ENCODE data around the gene NHLRC1. TPM values are rescaled to one million over a fixed set of nuclear protein-coding genes. Genes with fewer than 3 reads are reported as not detected.

NHLRC1 gene
- total RNA-seq, 1 donor from 2014 or later = 1.8 TPM

DNA sequence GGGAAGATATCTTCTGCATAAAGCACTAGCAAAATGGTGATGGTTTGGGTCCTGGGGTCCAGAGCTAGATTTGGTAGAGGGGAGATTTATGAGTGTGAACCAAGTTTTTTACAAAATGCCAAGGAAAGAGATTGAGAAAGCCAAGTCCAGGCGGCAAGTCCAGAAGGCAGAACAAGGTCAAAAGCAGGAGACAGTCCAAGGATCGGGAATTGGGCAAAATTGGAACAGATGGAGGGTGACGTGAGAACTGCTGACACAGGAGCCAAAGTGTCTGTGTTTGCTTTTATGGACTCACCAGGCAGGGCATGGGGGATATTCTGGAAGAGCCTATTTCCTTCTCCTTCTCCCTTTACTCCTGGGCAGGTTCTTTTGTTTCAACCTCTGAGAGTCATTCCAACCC, 4.1 kb downstream of the NHLRC1 start:
- H3K27ac Mint-ChIP-seq = no peak overlapping the region
- DNase-seq (ENCODE audit: low spot score in 2 of 2, unreplicated experiment in 2 of 2) = no peak
- no peaks in the 10 kb centered on the region for H3K36me3 Mint-ChIP-seq
- no peaks in the 10 kb centered on the region for H3K27me3 Mint-ChIP-seq (ENCODE audit: low read depth)
- H3K4me1 Mint-ChIP-seq = peaks cover 8% of the 10 kb centered on the region
- no peaks in the 10 kb centered on the region for H3K9me3 Mint-ChIP-seq
- TF ChIP-seq, protein P1, sequence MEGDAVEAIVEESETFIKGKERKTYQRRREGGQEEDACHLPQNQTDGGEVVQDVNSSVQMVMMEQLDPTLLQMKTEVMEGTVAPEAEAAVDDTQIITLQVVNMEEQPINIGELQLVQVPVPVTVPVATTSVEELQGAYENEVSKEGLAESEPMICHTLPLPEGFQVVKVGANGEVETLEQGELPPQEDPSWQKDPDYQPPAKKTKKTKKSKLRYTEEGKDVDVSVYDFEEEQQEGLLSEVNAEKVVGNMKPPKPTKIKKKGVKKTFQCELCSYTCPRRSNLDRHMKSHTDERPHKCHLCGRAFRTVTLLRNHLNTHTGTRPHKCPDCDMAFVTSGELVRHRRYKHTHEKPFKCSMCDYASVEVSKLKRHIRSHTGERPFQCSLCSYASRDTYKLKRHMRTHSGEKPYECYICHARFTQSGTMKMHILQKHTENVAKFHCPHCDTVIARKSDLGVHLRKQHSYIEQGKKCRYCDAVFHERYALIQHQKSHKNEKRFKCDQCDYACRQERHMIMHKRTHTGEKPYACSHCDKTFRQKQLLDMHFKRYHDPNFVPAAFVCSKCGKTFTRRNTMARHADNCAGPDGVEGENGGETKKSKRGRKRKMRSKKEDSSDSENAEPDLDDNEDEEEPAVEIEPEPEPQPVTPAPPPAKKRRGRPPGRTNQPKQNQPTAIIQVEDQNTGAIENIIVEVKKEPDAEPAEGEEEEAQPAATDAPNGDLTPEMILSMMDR (IDR thresholded peaks at IDR 0.05; ENCODE audit: unreplicated experiment) = no peak
- no peak overlapping the region for H3K4me3 Mint-ChIP-seq

- Mint-ChIP-seq H3K4me1 (peaks cover 1% of the 10 kb centered on the region), H3K27me3 (ENCODE audit: low read depth) (no peaks in the 10 kb centered on the region), H3K36me3 (no peaks in the 10 kb centered on the region), H3K27ac (no peak overlapping the region), H3K4me3 (no peak overlapping the region), H3K9me3 (no peaks in the 10 kb centered on the region)
- no peak for DNase-seq (ENCODE audit: low spot score in 2 of 2, unreplicated experiment in 2 of 2)
- TF ChIP-seq, protein P1 (IDR thresholded peaks at IDR 0.05; ENCODE audit: unreplicated experiment) = no peak
Measured at GRCh38 chr6:18117136-18117535, 5.3 kb downstream of the NHLRC1 start.

GRCh38 chr6:18115356-18115755, 7.1 kb downstream of the NHLRC1 start:
- TF ChIP-seq, protein P1 (IDR thresholded peaks at IDR 0.05; ENCODE audit: unreplicated experiment) = no peak
- Mint-ChIP-seq H3K4me1 (no peaks in the 10 kb centered on the region), H3K36me3 (no peaks in the 10 kb centered on the region), H3K9me3 (no peaks in the 10 kb centered on the region), H3K27ac (no peak overlapping the region), H3K27me3 (ENCODE audit: low read depth) (no peaks in the 10 kb centered on the region), H3K4me3 (no peak overlapping the region)
- no peak for DNase-seq (ENCODE audit: low spot score in 2 of 2, unreplicated experiment in 2 of 2)

DNA sequence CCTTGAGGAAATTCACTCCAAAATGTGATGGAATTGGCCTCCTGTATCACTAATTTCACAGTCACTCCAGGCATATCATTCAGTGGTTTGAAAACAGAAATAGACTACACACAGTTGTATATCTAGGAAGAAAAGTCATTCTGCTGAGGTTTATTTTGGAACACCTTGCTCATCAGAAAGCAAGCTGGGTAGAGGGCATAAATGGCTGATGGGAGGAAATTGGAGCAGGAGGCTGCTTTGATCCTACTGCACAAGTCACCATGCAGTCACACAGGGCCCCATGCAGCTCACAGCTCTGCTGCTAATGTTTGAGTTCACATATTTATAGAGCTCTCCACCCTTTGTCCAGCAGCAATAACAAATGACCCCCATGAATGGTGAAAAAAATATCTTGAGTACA, 12.3 kb downstream of the NHLRC1 start:
- no peaks in the 10 kb centered on the region for H3K4me1 Mint-ChIP-seq
- no peak for DNase-seq (ENCODE audit: low spot score in 2 of 2, unreplicated experiment in 2 of 2)
- H3K27me3 Mint-ChIP-seq (ENCODE audit: low read depth) = no peaks in the 10 kb centered on the region
- H3K36me3 Mint-ChIP-seq = peaks cover 9% of the 10 kb centered on the region
- H3K27ac Mint-ChIP-seq = no peak overlapping the region
- TF ChIP-seq, protein P1 (IDR thresholded peaks at IDR 0.05; ENCODE audit: unreplicated experiment) = no peak
- H3K9me3 Mint-ChIP-seq = peaks cover 19% of the 10 kb centered on the region
- no peak overlapping the region for H3K4me3 Mint-ChIP-seq

- DNase-seq (ENCODE audit: low spot score in 2 of 2, unreplicated experiment in 2 of 2) = no peak
- no peak overlapping the region for H3K4me3 Mint-ChIP-seq
- no peaks in the 10 kb centered on the region for H3K4me1 Mint-ChIP-seq
- peaks cover 9% of the 10 kb centered on the region for H3K36me3 Mint-ChIP-seq
- H3K27ac Mint-ChIP-seq = no peak overlapping the region
- H3K27me3 Mint-ChIP-seq (ENCODE audit: low read depth) = peaks cover 3% of the 10 kb centered on the region
- H3K9me3 Mint-ChIP-seq = peaks cover 24% of the 10 kb centered on the region
- TF ChIP-seq, protein P1 (IDR thresholded peaks at IDR 0.05; ENCODE audit: unreplicated experiment) = no peak
Measured at GRCh38 chr6:18107061-18107460, 15.4 kb downstream of the NHLRC1 start.
